NCI-H1694 treated with DMSO at 0.1 percent for 48 hours (cell line): Measurements from ENCODE around the gene OR4E1.
"Not testable (repeated sequence)": the region's sequence is repeated elsewhere in the genome, so short reads cannot be mapped to it uniquely, and the experiment has no call there.

Experiments used
- DNase-seq: peaks from one replicate; lab custom pipeline; 2025; lab: John Stamatoyannopoulos, UW

Gene OR4E1

GRCh38 chr14:21652209-21652808 lies 21.3 kb downstream of the OR4E1 start:
- no peak for DNase-seq

DNA sequence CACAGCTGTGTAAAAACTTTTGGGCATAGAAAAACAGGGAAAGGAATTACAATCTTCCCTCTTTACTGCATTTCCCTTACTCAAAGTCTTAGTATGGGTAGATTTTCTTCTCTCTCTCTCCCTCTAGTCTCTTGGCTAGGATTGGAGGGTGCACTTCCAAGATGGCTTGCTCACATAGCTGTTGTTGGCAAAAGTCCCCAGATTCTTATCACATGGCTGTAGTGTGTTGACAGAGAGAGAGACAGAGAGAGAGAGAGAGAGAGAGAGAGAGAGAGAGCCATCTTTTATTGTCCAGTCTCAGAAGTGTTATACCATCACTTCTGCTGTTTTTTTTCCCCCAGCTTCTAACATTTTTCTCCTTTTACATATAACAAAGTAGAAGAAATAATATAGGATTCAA lies 26.2 kb downstream of the OR4E1 start:
- no peak for DNase-seq

DNA sequence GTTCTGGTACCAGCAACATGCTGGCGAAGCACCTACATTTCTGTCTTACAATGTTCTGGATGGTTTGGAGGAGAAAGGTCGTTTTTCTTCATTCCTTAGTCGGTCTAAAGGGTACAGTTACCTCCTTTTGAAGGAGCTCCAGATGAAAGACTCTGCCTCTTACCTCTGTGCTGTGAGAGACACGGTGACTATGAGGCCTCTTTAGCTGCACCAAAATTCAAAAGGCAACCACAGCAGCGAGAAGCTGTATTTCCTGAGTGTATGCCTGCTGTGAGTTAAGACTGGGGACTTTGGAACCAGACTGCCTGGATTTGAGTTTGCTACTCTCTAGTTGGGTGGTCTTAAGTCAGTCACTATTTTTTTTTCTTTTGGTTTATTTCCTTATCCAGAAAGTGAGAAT lies 30.2 kb downstream of the OR4E1 start:
- no peak for DNase-seq

DNA sequence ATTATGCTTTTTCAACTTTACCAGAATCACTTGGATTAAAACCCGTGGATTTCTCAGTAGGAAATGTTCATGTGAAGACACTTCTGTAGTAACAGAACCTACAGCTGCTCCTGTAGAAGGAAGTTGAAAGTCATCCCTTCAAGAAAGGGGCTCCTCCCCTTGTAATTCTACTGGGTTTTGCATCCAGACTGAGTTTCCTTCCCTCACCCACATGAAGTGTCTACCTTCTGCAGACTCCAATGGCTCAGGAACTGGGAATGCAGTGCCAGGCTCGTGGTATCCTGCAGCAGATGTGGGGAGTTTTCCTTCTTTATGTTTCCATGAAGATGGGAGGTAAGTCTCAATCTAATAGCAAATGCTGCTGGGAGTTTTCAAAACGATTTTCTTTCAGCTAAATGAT lies 30.9 kb downstream of the OR4E1 start:
- no peak for DNase-seq

DNA sequence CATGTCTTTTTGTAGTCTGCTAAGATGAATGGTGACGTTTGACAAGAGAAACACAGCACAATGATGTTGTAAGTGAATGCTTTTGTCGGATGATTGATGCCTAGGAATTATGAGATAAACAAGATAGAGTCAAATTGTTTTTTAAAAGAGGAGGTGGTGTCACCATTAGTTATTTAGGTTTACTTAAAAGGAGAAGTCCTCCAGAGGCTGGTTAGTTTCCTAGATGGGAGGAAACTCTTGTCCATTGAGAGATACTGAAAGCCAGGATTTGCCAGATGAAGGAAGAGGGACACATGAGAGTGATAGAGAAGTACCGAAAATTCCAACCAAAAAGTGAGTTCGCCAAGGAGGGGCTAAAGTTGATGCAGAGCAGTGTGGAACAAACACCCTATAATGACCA lies 38.8 kb downstream of the OR4E1 start, which contains the start of gene OR10G2:
Gene OR10G2, minus strand, starts transcription at position 101 of the 400 bp plus-strand sequence. Its CDS starts 98 bp downstream, at position 3.
- no peak for DNase-seq

- no peak for DNase-seq
These were observed 42.5 kb downstream of the OR4E1 start for GRCh38 chr14:21631084-21631483.

DNA sequence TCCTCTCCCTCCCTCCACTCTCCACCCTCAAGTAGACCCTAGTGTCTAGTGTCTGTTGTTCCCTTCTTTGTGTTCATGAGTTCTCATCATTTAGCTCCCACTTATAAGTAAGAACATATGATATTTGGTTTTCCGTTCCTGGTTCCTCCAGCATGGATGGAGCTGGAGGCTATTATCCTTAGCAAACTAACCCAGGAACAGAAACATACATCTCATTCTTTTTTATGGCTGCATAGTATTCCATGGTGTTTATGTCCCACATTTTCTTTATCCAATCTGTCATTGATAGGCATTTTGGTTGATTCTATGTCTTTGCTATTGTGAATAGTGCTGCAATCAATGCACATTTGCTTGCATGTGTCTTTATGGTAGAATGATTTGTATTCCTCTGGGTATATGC lies 43.1 kb downstream of the OR4E1 start:
- DNase-seq, result not testable (repeated sequence)

DNA sequence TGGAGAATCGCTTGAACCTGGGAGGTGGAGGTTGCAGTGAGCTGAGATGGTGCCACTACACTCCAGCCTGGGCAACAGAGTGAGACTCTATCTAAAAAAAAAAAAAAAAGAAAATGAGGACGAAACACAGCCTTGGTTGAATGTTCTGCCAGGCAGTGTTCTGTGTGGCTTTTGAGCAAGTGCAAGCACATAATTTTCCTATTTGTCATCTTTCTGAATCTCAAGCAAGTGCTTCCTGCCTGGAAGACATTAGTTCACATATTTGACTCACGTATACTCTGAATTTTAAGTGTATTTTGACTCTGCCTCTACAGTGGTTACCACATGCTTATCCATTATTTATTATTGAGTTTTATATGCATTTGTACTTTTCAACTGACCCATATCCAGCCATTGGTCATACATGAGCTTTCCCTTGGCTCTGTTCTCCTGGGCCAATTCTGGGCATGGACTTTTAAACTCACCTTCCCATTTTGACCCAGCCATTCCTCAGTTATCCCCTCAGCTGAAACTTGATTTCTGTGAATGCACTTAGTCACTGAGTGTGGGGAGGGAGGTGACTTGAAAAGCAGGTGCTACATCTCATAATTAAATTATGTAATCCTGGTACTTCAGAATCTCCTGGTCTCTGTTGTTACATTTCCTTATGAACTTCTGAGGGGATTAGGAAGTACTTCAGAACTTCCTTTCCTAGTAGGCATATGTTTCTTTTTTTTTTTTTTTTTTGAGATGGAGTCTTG lies 47.0 kb downstream of the OR4E1 start:
- DNase-seq, result no peak
